Endothelial cell of umbilical vein (primary cell): ENCODE results near the gene USP34.

Experiments used
- EZH2 ChIP-seq: IDR thresholded peaks from 2 replicates; pipeline ENCODE4 v1.6.1; 2012; ENCODE audit warnings: borderline replicate concordance, low read depth, mild to moderate bottlenecking, moderate library complexity, low read length, inconsistent platforms; ENCODE audit not compliant: severe bottlenecking
- GATA2 ChIP-seq: IDR thresholded peaks from 2 replicates; pipeline ENCODE4 v1.7.0; 2011; ENCODE audit warnings: low read depth, mild to moderate bottlenecking, moderate library complexity, mixed read lengths, low read length; ENCODE audit not compliant: insufficient read length, insufficient read depth
- JUN ChIP-seq: IDR thresholded peaks from 2 replicates; pipeline ENCODE4 v1.6.1; 2011; ENCODE audit warnings: borderline replicate concordance, low read depth; ENCODE audit not compliant: insufficient read length, insufficient read depth
- MAX ChIP-seq: IDR thresholded peaks from 2 replicates; pipeline ENCODE4 v1.6.1; 2011; ENCODE audit not compliant: insufficient read depth, insufficient read length
- MYC ChIP-seq: IDR thresholded peaks from one replicate; pipeline ENCODE4 v1.6.1; 2011; ENCODE audit warnings: mild to moderate bottlenecking, low read depth, low read length
- POLR2A ChIP-seq: IDR thresholded peaks from 2 replicates; pipeline ENCODE4 v1.6.1; 2012; ENCODE audit warnings: low read depth, mild to moderate bottlenecking, control low read depth, low read length
- POLR2AphosphoS5 ChIP-seq: IDR thresholded peaks from 2 replicates; pipeline ENCODE4 v1.6.1; 2012; ENCODE audit warnings: low read depth, mild to moderate bottlenecking, control low read depth, low read length, moderate library complexity; ENCODE audit not compliant: insufficient read depth
- TF ChIP-seq, protein P1 (sequence below), 2 donors: IDR thresholded peaks; 1 replicate in 1 of 2; 2 replicates in 1 of 2; pipeline ENCODE4 v1.5.1; 2011; ENCODE audit warnings: low read length in 2 of 2, mild to moderate bottlenecking in 2 of 2, moderate library complexity in 2 of 2, control low read depth in 1 of 2, inconsistent platforms in 1 of 2, low read depth in 1 of 2; ENCODE audit not compliant: insufficient read depth in 1 of 2; ENCODE audit errors: extremely low read depth in 1 of 2

DNA sequence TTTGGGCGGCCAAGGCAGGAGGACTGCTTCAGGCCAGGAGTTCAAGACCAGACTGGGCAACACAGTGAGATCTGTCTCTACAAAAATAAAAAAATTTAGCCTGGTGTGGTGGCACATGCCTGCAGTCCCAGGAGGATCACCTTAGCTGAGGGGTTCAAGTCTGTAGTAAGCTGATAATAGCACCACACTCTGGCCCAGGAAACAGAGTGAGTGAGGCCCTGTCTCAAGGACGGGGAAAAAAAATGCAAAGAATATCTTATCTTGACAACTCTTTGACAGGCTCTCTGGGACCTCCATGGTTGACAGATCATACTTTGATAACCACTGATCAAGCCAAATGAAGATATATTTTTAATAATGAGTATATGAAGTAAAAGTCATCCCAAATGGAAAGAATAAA lies 22.7 kb downstream of the USP34 start:
- TF ChIP-seq, protein P1, sequence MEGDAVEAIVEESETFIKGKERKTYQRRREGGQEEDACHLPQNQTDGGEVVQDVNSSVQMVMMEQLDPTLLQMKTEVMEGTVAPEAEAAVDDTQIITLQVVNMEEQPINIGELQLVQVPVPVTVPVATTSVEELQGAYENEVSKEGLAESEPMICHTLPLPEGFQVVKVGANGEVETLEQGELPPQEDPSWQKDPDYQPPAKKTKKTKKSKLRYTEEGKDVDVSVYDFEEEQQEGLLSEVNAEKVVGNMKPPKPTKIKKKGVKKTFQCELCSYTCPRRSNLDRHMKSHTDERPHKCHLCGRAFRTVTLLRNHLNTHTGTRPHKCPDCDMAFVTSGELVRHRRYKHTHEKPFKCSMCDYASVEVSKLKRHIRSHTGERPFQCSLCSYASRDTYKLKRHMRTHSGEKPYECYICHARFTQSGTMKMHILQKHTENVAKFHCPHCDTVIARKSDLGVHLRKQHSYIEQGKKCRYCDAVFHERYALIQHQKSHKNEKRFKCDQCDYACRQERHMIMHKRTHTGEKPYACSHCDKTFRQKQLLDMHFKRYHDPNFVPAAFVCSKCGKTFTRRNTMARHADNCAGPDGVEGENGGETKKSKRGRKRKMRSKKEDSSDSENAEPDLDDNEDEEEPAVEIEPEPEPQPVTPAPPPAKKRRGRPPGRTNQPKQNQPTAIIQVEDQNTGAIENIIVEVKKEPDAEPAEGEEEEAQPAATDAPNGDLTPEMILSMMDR (IDR thresholded peaks at IDR 0.05; ENCODE audit: extremely low read depth in 1 of 2, insufficient read depth in 1 of 2, low read depth in 1 of 2, low read length in 2 of 2), result no peak
- no peak for TF ChIP-seq GATA2
- TF ChIP-seq MYC, result no peak
- no peak for TF ChIP-seq POLR2A
- no peak for TF ChIP-seq EZH2
- TF ChIP-seq POLR2AphosphoS5, result no peak
- TF ChIP-seq MAX, result no peak
- no peak for TF ChIP-seq JUN
